SK-N-SH (cell line): Measurements from ENCODE around the gene RAB22A.

ENCODE experiments used
- CTCF ChIP-seq: fragments of 200-600 bp; sonication (generic); IDR thresholded peaks from 2 replicates; pipeline ENCODE4 v1.6.1; 2017; ENCODE audit warnings: antibody characterized with exemption, mild to moderate bottlenecking, moderate library complexity
- ELF1 ChIP-seq: IDR thresholded peaks from 2 replicates; pipeline ENCODE4 v1.4.0; 2012
- EP300 ChIP-seq, 2 experiments: IDR thresholded peaks; 2 replicates each; pipeline versions ENCODE4 v1.4.0 to v1.6.1; 2012; ENCODE audit warnings: borderline replicate concordance in 1 of 2, low read depth in 1 of 2, low read length in 1 of 2
- EZH2phosphoT487 ChIP-seq: fragments of 200-600 bp; sonication (generic); IDR thresholded peaks from 2 replicates; pipeline ENCODE4 v1.6.1; 2017; ENCODE audit warnings: low read depth, mixed run types, mild to moderate bottlenecking, antibody characterized with exemption, moderate library complexity, borderline replicate concordance
- FOXM1 ChIP-seq: IDR thresholded peaks from 2 replicates; pipeline ENCODE4 v1.4.0; 2012; ENCODE audit warnings: low read depth, mild to moderate bottlenecking
- GATA2 ChIP-seq: sonication (generic); formaldehyde crosslinking; IDR thresholded peaks from 2 replicates; pipeline ENCODE4 v1.5.0; 2020; ENCODE audit warnings: mild to moderate bottlenecking, missing genetic modification reagents
- IRF3 ChIP-seq: fragments of 150-350 bp; IDR thresholded peaks from 2 replicates; pipeline ENCODE4 v1.6.1; 2016; ENCODE audit warnings: mild to moderate bottlenecking, low read depth, low read length
- JUND ChIP-seq: IDR thresholded peaks from 2 replicates; pipeline ENCODE4 v1.4.0; 2012
- POLR2AphosphoS5 ChIP-seq: IDR thresholded peaks from 2 replicates; pipeline ENCODE4 v1.6.1; 2012; ENCODE audit warnings: low read depth, low read length
- RAD21 ChIP-seq: IDR thresholded peaks from 2 replicates; pipeline ENCODE4 v1.6.1; 2012; ENCODE audit warnings: mild to moderate bottlenecking, low read length
- TAF1 ChIP-seq: IDR thresholded peaks from 2 replicates; pipeline ENCODE4 v1.6.1; 2012; ENCODE audit warnings: low read depth, mild to moderate bottlenecking, low read length, moderate library complexity, borderline replicate concordance
- TF ChIP-seq, protein P1 (sequence below): fragments of 150-350 bp; IDR thresholded peaks from 2 replicates; pipeline ENCODE4 v1.6.1; 2017; ENCODE audit warnings: antibody characterized with exemption, low read length, low read depth, borderline replicate concordance

DNA sequence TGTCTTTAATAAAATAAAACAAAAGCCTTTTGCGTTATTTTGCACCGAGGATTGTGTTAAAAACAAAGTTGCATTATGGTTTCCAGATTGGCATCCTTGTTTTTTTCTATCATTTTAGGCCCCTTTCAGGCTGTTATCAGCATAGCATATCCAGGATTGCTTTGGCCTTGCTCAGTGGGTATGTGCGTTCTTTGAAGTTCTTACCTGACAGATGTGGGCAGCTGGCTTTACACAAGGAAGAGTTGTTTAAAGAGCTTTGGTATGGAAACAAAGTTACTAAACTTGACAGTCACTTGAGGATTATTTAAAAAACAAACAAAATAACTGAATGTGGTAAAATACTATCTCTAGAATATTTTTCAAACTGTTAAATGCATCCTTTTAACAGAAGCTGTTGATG, 86.1 kb downstream of the RAB22A start:
- no peak for TF ChIP-seq GATA2 (CRISPR knock-in tag)
- TF ChIP-seq FOXM1 = no peak
- no peak for TF ChIP-seq CTCF
- TF ChIP-seq EZH2phosphoT487 = no peak
- TF ChIP-seq JUND = no peak
- TF ChIP-seq, protein P1, sequence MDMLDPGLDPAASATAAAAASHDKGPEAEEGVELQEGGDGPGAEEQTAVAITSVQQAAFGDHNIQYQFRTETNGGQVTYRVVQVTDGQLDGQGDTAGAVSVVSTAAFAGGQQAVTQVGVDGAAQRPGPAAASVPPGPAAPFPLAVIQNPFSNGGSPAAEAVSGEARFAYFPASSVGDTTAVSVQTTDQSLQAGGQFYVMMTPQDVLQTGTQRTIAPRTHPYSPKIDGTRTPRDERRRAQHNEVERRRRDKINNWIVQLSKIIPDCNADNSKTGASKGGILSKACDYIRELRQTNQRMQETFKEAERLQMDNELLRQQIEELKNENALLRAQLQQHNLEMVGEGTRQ = no peak
- no peak for TF ChIP-seq EP300 (IDR thresholded peaks at IDR 0.05; ENCODE audit: borderline replicate concordance in 1 of 2, low read depth in 1 of 2, low read length in 1 of 2)
- TF ChIP-seq TAF1 = no peak
- TF ChIP-seq POLR2AphosphoS5 = no peak
- no peak for TF ChIP-seq RAD21
- TF ChIP-seq IRF3 = no peak
- no peak for TF ChIP-seq ELF1
